ENCODE results near the gene VPS36. TPM values are rescaled to one million over a fixed set of nuclear protein-coding genes. Genes with fewer than 3 reads are reported as not detected.

VPS36 gene
- total and polyA plus RNA-seq, 2 of the 4 experiments (the other 2 are of a cell fraction): 14.8 to 16.7 TPM

GRCh38 chr13:52421216-52421615 is 29.2 kb downstream of the VPS36 start:
- WGBS, 2 experiments (ENCODE audit: extremely low coverage in 2 of 2, insufficient read length in 1 of 2): no CpG with 5 or more reads among the region's 3 CpGs
- Histone ChIP-seq H3K79me1 (ENCODE audit: low read depth in 1 of 2, low read length in 2 of 2) (no peaks in the 10 kb centered on the region; a peak in 1 of 4 replicates), H3K14ac (replicated peaks; ENCODE audit: low read depth, low read length) (no peak overlapping the region), H3K4me3 (ENCODE audit: insufficient read depth, low read depth, low read length) (no peak overlapping the region), H3K4ac (ENCODE audit: low read depth, low read length) (no peak overlapping the region), H4K91ac (ENCODE audit: insufficient read depth, low read depth, low read length) (no peak overlapping the region), H3K56ac (ENCODE audit: extremely low read depth, insufficient read depth, low read length) (no peak overlapping the region), H3K18ac (ENCODE audit: low read depth, low read length) (no peak overlapping the region), H3K27ac (ENCODE audit: insufficient read depth, low read length) (no peak overlapping the region), H3K4me1 (ENCODE audit: control insufficient read depth, insufficient read depth, low read length) (no peaks in the 10 kb centered on the region), H2AFZ (replicated peaks; ENCODE audit: low read length, poor library complexity) (no peak overlapping the region), H2BK120ac (ENCODE audit: low read depth, low read length) (no peak overlapping the region), H3K27me3 (ENCODE audit: control insufficient read depth, insufficient read depth, low read length) (no peaks in the 10 kb centered on the region), H2AK5ac (ENCODE audit: low read depth, low read length) (no peak overlapping the region), H2BK20ac (ENCODE audit: low read depth, low read length) (no peak overlapping the region), H2AK9ac (replicated peaks; ENCODE audit: low read depth, low read length, poor library complexity) (no peak overlapping the region), H2BK5ac (ENCODE audit: low read depth, low read length, poor library complexity, severe bottlenecking) (no peak overlapping the region), H3K9ac (ENCODE audit: low read depth, low read length) (no peak overlapping the region), H4K20me1 (ENCODE audit: insufficient read depth, low read length) (no peaks in the 10 kb centered on the region), H3K36me3 (ENCODE audit: control insufficient read depth, insufficient read depth, low read length) (peaks cover 20% of the 10 kb centered on the region), H3K9me3 (ENCODE audit: control insufficient read depth, insufficient read depth, low read length) (no peaks in the 10 kb centered on the region), H4K5ac (ENCODE audit: low read depth, low read length) (no peak overlapping the region), H3K4me2 (ENCODE audit: low read depth, low read length) (no peak overlapping the region), H2BK15ac (ENCODE audit: low read depth, low read length) (no peak overlapping the region), H4K8ac (ENCODE audit: low read depth in 2 of 2, low read length in 2 of 2) (no peak overlapping the region), H3K23ac (ENCODE audit: low read depth, low read length) (no peak overlapping the region), H3K9me1 (ENCODE audit: insufficient read depth, low read length) (no peaks in the 10 kb centered on the region; the same call in 1 of the 2 replicates)
- ATAC-seq (ENCODE audit: low read depth) (no peak), DNase-seq (no peak)
- no TSS peak for BruUV-seq (replicated peaks)
- in situ Hi-C loops (cut with MboI; ENCODE audit: low sequenced_read_pairs): no loop called here
- ChIA-PET CTCF (no interaction called here), POLR2A (ENCODE audit: unreplicated experiment) (no interaction called here)
- TF ChIP-seq CHD1 (IDR thresholded peaks at IDR 0.05; ENCODE audit: low read depth, low read length) (no peak), SMC3 (IDR thresholded peaks at IDR 0.05; ENCODE audit: low read depth, low read length) (no peak), BHLHE40 (IDR thresholded peaks at IDR 0.05; ENCODE audit: low read depth, low read length) (no peak)
- dilution Hi-C loops (cut with HindIII; ENCODE audit: low sequenced_read_pairs, unreplicated experiment): no loop called here
- intact Hi-C loops (cut with micrococcal nuclease): no loop called here

Data from IMR-90 (cell line).